Skeletal muscle satellite cell (primary cell): ENCODE data around the gene PIGN. TPM values are rescaled to one million over a fixed set of nuclear protein-coding genes. Genes with fewer than 3 reads are reported as not detected.

ENCODE experiments used
- H3K27me3 ChIP-seq: 2 replicates; pipeline ENCODE4 v1.7.0; 2013; ENCODE audit warnings: low read length; ENCODE audit not compliant: control insufficient read depth, insufficient read depth
- H3K36me3 ChIP-seq: 2 replicates; pipeline ENCODE4 v1.7.0; 2013; ENCODE audit warnings: mild to moderate bottlenecking, control low read depth, low read length; ENCODE audit not compliant: insufficient read depth
- H3K4me1 ChIP-seq: 2 replicates; pipeline ENCODE4 v1.7.0; 2013; ENCODE audit warnings: low read length; ENCODE audit not compliant: control insufficient read depth, insufficient read depth
- H3K4me2 ChIP-seq: 2 replicates; pipeline ENCODE4 v1.7.0; 2013; ENCODE audit warnings: mild to moderate bottlenecking, low read length
- H3K4me3 ChIP-seq: 2 replicates; pipeline ENCODE4 v1.7.0; 2013; ENCODE audit warnings: low read length
- H3K9ac ChIP-seq: 2 replicates; pipeline ENCODE4 v1.7.0; 2013; ENCODE audit warnings: mild to moderate bottlenecking, low read depth, low read length, moderate library complexity
- H3K9me3 ChIP-seq: replicated peaks from 2 replicates; pipeline ENCODE4 v1.7.0; 2013; ENCODE audit warnings: mild to moderate bottlenecking, control low read depth, low read length
- total RNA-seq: library from RNA; depleted of rRNA; stranded (reverse); fragments of >200 nt; gene quantifications from 2 replicates; pipeline ENCODE4 v1.2.3, GENCODE V29; 2012; rRNA removed

The PIGN gene, protein sequence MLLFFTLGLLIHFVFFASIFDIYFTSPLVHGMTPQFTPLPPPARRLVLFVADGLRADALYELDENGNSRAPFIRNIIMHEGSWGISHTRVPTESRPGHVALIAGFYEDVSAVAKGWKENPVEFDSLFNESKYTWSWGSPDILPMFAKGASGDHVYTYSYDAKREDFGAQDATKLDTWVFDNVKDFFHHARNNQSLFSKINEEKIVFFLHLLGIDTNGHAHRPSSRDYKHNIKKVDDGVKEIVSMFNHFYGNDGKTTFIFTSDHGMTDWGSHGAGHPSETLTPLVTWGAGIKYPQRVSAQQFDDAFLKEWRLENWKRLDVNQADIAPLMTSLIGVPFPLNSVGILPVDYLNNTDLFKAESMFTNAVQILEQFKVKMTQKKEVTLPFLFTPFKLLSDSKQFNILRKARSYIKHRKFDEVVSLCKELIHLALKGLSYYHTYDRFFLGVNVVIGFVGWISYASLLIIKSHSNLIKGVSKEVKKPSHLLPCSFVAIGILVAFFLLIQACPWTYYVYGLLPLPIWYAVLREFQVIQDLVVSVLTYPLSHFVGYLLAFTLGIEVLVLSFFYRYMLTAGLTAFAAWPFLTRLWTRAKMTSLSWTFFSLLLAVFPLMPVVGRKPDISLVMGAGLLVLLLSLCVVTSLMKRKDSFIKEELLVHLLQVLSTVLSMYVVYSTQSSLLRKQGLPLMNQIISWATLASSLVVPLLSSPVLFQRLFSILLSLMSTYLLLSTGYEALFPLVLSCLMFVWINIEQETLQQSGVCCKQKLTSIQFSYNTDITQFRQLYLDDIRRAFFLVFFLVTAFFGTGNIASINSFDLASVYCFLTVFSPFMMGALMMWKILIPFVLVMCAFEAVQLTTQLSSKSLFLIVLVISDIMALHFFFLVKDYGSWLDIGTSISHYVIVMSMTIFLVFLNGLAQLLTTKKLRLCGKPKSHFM
- 34.2 and 34.9 TPM in 2 replicates for total RNA-seq

DNA sequence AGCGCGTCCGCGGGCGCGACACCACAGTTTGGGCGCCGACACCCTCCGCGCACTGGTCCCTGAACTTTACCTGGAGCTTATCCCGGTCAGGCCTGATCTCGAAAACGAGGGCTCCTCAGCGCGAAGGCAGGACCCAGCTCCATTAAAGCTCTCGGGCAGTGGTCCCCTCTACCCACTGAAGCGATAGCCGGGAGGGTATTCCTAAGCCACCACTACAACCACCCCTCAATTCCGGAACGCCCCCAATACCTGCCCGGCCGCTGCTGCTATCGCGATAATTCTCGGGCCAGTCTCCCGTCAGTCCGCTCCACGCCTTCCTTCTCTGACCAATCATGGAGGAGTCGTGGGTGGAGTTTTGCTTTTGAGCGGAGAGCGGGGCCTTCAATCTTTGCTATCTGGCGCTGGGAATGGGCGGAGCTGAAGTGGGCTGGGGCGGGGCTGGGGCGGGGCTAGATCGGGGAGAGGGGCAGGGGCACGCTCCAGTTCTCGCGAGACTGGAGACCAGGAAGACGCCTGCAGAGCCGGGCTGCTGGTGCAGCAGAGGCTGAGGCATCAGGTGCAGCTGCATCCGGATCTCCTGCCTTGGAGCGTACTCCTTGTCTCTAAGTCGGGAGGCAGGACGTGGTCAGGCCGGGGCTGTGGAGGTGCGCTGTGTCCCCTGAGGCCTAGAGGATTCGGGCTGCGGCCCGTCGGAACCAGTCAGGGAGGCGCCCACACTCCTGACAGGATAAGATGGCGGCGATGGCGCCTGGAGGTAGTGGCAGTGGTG is at the start of gene PIGN, which contains the start of gene RELCH:
PIGN (minus strand) TSS at position 283 of the 769 bp plus-strand sequence. CDS start 25,703 bp downstream, outside the sequence.
RELCH (plus strand) TSS at position 482 of the 769 bp plus-strand sequence; CDS start at position 733, 251 bp downstream.
- no peaks in the 10 kb centered on the region for H3K9me3 ChIP-seq
- H3K36me3 ChIP-seq: no peaks in the 10 kb centered on the region
- H3K4me1 ChIP-seq: peaks cover 12% of the 10 kb centered on the region
- H3K4me2 ChIP-seq: peak within 1 kb of the TSS; percentile 93
- H3K27me3 ChIP-seq: no peaks in the 10 kb centered on the region
- peak within 1 kb of the TSS; percentile 99 for H3K4me3 ChIP-seq
- peak within 1 kb of the TSS; percentile 92 for H3K9ac ChIP-seq

DNA sequence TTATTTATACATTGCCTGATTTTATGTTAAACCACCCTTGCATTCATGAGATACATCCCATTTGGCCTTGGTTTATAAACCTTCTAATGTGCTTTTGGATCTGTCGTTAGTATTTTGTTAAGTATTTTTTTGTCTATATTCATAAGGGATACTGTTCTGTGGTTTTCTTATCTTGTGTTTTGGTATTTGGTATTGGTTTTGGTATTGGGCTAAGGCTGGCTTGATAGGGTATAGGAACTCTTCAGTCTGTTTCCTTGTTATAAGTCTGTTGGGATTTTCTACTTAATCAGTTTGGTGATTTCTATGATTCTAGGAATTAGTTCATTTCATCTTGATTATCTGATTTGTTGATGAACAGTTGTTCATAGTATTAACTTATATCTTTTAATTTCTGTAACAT is 49.4 kb upstream of the PIGN start:
- no peaks in the 10 kb centered on the region for H3K27me3 ChIP-seq
- peaks cover 11% of the 10 kb centered on the region for H3K36me3 ChIP-seq
- H3K4me2 ChIP-seq: no peak overlapping the region

DNA sequence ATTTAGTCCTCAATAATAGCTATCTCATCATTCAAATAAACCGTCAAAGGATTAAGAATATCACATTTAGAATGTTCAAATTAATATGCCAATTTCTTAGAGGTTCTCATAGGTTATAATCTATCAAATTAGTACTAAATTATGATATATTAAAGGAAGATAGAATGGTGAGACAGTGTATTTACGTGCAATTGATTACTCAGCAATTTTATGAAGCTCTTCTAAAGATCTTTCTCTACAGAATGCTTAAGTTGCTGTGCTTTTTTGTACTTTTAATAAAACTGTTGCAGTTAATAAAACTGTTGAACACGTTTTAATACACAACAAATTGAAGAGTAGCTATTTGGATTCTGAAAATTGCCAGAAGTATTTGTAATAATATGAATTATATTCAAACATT is 39.2 kb upstream of the PIGN start:
- Histone ChIP-seq H3K36me3 (peaks cover 40% of the 10 kb centered on the region), H3K4me3 (no peak overlapping the region), H3K9me3 (no peaks in the 10 kb centered on the region), H3K4me2 (no peak overlapping the region), H3K27me3 (no peaks in the 10 kb centered on the region), H3K9ac (no peak overlapping the region), H3K4me1 (no peaks in the 10 kb centered on the region)

More for the DNA sequence above, 49.4 kb upstream of the PIGN start:
- Histone ChIP-seq H3K4me1 (no peaks in the 10 kb centered on the region), H3K9me3 (no peaks in the 10 kb centered on the region), H3K4me3 (no peak overlapping the region), H3K9ac (no peak overlapping the region)

DNA sequence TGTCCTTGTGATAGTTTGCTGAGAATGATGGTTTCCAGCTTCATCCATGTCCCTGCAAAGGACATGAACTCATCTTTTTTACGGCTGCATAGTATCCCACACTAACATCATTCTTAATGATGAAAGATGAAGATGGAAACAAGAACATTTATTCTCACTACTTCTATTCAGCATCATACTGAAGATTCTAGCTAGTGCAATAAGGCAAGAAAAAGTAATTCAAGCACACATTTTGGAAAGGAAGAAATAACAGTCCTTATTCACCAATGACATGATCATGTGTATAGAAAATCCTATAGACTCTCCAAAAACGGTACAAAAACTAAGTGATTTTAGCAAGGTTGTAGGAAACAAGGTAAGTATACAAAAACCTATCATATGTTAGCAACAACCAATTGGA is 37.4 kb upstream of the PIGN start:
- Histone ChIP-seq H3K27me3 (no peaks in the 10 kb centered on the region), H3K4me2 (no peak overlapping the region), H3K9ac (no peak overlapping the region), H3K9me3 (no peaks in the 10 kb centered on the region), H3K4me3 (no peak overlapping the region), H3K4me1 (no peaks in the 10 kb centered on the region), H3K36me3 (peaks cover 33% of the 10 kb centered on the region)

DNA sequence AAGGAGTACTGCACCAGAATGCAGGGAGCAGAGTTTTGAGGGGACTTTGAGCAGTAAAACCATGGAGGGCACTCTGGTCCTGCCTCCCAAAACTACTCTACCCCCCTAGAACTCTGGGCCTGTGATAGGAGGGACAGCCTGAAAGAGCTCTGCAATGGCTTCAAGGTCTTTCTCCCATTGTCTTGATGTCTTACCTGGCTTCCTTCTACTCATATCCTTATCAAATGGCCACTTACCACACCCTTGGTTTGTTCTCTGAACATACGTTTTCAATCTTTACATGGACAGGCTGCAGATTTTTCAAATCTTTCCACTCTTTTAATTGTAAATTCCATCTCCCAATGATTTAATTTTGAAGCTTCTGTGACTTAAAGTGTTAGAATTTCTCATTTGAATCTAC is 27.9 kb upstream of the PIGN start:
- H3K9ac ChIP-seq: no peak overlapping the region
- no peaks in the 10 kb centered on the region for H3K4me1 ChIP-seq
- H3K36me3 ChIP-seq: peaks cover 11% of the 10 kb centered on the region
- H3K4me2 ChIP-seq: no peak overlapping the region
- H3K27me3 ChIP-seq: no peaks in the 10 kb centered on the region
- no peak overlapping the region for H3K4me3 ChIP-seq
- no peaks in the 10 kb centered on the region for H3K9me3 ChIP-seq

DNA sequence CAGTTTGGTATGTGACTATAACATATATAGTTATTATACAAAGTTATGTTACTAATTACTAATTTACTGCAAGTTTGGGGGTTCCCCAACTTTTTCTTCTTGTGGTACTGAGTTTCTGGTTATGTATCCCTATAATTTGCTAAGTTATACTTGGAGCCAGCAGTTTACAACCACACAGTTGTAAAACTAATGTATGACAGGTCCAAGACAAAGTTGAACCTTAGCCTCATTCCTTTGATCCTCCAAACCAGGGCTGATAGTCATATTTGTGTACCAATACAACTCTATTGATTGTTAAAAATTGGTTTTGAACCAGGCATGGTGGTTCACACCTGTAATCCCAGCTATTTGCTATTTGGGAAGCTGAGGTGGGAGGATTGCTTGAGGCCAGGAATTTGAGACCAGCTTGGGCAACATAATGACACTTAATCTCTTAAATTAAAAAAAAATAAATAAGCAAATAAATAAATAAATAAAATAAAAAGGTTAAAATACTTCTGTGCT is 24.5 kb upstream of the PIGN start:
- no peaks in the 10 kb centered on the region for H3K4me1 ChIP-seq

DNA sequence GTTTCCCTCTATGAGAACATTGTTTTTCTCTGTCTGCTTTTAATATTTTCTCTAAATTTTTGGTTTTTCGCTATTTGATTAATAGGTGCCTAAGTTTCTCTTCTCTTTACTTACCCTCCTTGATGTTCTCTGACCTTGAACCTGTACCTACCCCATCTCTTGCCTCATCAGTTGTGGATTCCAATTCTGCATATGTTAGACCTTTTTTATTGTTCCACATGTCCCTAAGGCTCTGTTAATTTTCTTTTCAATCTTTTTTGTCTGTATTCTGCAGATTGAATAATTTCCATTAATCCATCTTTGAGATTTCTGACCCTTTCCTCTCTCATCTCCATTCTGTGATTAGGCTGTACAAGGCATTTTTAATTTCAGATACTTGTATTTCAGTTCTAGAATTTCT is 23.3 kb upstream of the PIGN start:
- Histone ChIP-seq H3K36me3 (peaks cover 11% of the 10 kb centered on the region), H3K9ac (no peak overlapping the region), H3K4me2 (no peak overlapping the region), H3K4me1 (no peaks in the 10 kb centered on the region), H3K27me3 (no peaks in the 10 kb centered on the region), H3K9me3 (no peaks in the 10 kb centered on the region), H3K4me3 (no peak overlapping the region)

More for the DNA sequence above, 24.5 kb upstream of the PIGN start:
- Histone ChIP-seq H3K27me3 (no peaks in the 10 kb centered on the region), H3K9ac (no peak overlapping the region), H3K36me3 (peaks cover 11% of the 10 kb centered on the region), H3K4me2 (no peak overlapping the region), H3K4me3 (no peak overlapping the region), H3K9me3 (no peaks in the 10 kb centered on the region)

DNA sequence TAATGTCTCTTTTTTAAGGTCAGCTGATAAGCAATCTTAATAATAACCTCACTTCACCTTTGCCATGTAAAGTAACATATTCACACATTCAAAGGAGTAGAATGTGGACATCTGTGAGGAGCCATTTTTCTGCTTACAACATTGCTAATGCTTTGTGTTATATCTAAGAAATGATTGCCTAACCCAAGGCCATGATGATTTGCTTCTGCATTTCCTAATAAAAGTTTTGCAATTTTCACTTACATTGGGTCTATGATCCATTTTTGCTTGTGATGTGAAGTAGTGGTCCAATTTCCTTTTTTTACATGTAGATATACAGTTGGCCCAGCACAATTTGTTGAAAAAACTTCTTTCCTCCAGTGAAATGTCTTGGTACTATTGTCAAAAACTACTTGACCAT is 22.2 kb upstream of the PIGN start:
- Histone ChIP-seq H3K36me3 (peaks cover 11% of the 10 kb centered on the region), H3K9ac (no peak overlapping the region), H3K4me2 (no peak overlapping the region), H3K4me1 (no peaks in the 10 kb centered on the region), H3K4me3 (no peak overlapping the region), H3K27me3 (no peaks in the 10 kb centered on the region), H3K9me3 (no peaks in the 10 kb centered on the region)

DNA sequence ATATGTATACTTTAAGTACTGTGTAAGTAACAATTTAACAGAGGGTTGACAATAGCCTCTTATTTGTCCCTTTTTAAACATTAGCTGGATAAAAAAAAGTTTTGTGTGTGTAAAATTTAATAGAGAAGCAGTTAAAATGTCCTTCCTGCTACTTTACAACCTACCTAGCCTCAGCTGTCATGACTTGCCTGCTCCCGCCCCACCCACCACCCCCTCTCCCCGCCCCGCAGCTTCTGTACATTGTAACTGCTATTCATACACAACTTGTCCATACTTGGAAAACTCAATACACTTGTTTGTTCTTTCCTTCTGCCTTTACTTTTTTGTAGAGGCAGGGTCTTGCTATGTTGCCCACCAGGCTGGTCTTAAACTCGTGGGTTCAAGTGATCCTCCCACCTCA is 19.7 kb upstream of the PIGN start:
- Histone ChIP-seq H3K4me2 (no peak overlapping the region), H3K4me1 (no peaks in the 10 kb centered on the region), H3K9me3 (no peaks in the 10 kb centered on the region), H3K36me3 (no peaks in the 10 kb centered on the region), H3K4me3 (no peak overlapping the region), H3K27me3 (no peaks in the 10 kb centered on the region), H3K9ac (no peak overlapping the region)

DNA sequence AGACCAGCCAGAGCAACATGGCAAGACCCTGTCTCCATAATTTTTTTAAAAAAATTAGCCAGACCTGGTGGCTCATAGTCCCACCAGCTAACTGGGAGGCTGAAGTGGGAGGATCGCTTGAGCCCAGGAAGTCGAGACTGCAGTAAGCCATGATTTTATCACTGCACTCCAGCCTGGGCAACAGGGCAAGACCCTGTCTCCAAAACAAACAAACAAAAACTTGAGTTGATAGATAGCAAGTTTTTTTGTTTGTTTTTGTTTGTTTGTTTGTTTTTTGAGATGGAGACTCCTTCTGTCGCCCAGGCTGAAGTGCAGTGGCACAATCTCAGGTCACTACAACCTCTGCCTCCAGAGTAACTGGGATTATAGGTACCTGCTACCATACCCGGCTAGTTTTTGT is 19.0 kb upstream of the PIGN start:
- H3K4me1 ChIP-seq: no peaks in the 10 kb centered on the region
- H3K36me3 ChIP-seq: no peaks in the 10 kb centered on the region
- no peak overlapping the region for H3K4me3 ChIP-seq
- H3K9me3 ChIP-seq: no peaks in the 10 kb centered on the region
- H3K4me2 ChIP-seq: no peak overlapping the region
- H3K9ac ChIP-seq: no peak overlapping the region
- H3K27me3 ChIP-seq: no peaks in the 10 kb centered on the region

DNA sequence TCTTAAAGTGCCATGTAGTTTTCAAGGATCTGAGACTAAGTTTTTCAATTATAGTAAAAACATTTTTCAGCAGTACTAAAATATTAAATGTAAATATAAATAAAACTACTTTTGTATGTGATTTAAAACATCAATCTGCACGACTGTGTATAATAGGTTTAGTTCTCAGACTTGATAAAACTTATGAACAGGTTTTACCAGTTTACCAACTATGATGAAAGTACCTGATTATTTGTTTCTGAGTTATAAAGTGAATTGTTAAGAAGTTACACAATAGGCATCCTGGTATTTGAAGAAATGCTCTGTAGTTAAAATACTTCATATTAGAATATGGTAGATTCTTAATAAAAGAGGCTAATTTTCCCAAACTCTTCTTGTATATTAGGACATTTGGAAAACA is 15.0 kb upstream of the PIGN start:
- Histone ChIP-seq H3K4me1 (no peaks in the 10 kb centered on the region), H3K9ac (no peak overlapping the region)

More for the DNA sequence above, 15.0 kb upstream of the PIGN start:
- Histone ChIP-seq H3K36me3 (no peaks in the 10 kb centered on the region), H3K27me3 (no peaks in the 10 kb centered on the region), H3K4me3 (no peak overlapping the region), H3K4me2 (no peak overlapping the region), H3K9me3 (no peaks in the 10 kb centered on the region)
